OCI-LY3 (cell line): ENCODE results near the gene EXO1.

Source experiments
- CTCF ChIP-seq: fragments of 200-600, 300-600 bp; sonication (generic); IDR thresholded peaks from 2 replicates; pipeline ENCODE4 v1.5.1; 2014; ENCODE audit warnings: antibody characterized with exemption, low read length, low read depth
- EZH2phosphoT487 ChIP-seq: fragments of 200-600 bp; shearing (Covaris generic); IDR thresholded peaks from 2 replicates; pipeline ENCODE4 v1.6.1; 2018; ENCODE audit warnings: antibody characterized with exemption, mixed run types, low read depth

GRCh38 chr1:241816008-241816407 is 32.0 kb upstream of the EXO1 start:
- TF ChIP-seq CTCF (no peak), EZH2phosphoT487 (no peak)
